ENCODE data around the gene IRF2BPL. TPM values are rescaled to one million over a fixed set of nuclear protein-coding genes. Genes with fewer than 3 reads are reported as not detected.
A peak's percentile ranks its signal among the peaks of the same experiment; 100 is the strongest.

Gene IRF2BPL
- total RNA-seq, 2 experiments from 2014 or later, result 34.5 to 35.6 TPM

- H3K27me3 Mint-ChIP-seq (ENCODE audit: low read depth), result peaks cover 4% of the 10 kb centered on the region
- no peaks in the 10 kb centered on the region for H3K36me3 Mint-ChIP-seq (ENCODE audit: low read depth)
- DNase-seq (no peak), ATAC-seq (no peak)
- CTCF ChIA-PET, result no interaction called here
- H3K4me1 Mint-ChIP-seq (ENCODE audit: low read depth), result peaks cover 19% of the 10 kb centered on the region
- H3K4me3 Mint-ChIP-seq, result no peak overlapping the region
- POLR2A ChIA-PET, result interaction anchor here (0.5 to 0.6 kb wide), 2 partner anchors 44 to 188 kb away, joined by 3 read pairs; no protein-coding TSS in a partner anchor
- no peaks in the 10 kb centered on the region for H3K9me3 Mint-ChIP-seq (ENCODE audit: insufficient read depth)
- H3K27ac Mint-ChIP-seq, result no peak overlapping the region
These were observed 22.4 kb downstream of the IRF2BPL start for GRCh38 chr14:77006132-77006531.

DNA sequence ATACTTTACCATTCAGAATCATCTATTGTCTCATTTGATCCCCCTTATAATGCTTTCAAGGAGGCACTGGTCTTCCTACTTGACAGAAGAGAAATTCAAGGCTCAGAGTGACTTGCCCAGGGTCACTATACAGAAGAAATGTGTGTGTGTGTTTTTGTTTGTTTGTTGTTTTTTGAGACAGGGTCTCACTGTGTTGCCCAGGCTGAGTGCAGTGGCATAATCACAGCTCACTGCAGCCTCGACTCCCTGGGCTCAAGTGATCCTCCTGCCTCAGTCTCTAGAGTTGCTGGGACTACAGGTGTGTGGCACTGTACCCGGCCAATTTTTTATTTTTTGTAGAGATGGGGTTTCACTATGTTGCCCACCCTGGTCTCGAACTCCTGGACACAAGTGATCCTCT, 22.9 kb downstream of the IRF2BPL start:
- Mint-ChIP-seq H3K4me1 (ENCODE audit: low read depth) (peaks cover 25% of the 10 kb centered on the region), H3K36me3 (ENCODE audit: low read depth) (no peaks in the 10 kb centered on the region), H3K9me3 (ENCODE audit: insufficient read depth) (no peaks in the 10 kb centered on the region), H3K27me3 (ENCODE audit: low read depth) (peaks cover 4% of the 10 kb centered on the region), H3K27ac (no peak overlapping the region), H3K4me3 (no peak overlapping the region)
- ChIA-PET POLR2A (interaction anchor here (0.5 kb wide), 1 partner anchor 44 kb away, joined by 3 read pairs; no protein-coding TSS in a partner anchor), CTCF (no interaction called here)
- no peak for ATAC-seq
- no peak for DNase-seq

GRCh38 chr14:77004711-77005460, 23.6 kb downstream of the IRF2BPL start:
- no peaks in the 10 kb centered on the region for H3K36me3 Mint-ChIP-seq (ENCODE audit: low read depth)
- no peak for DNase-seq
- ATAC-seq, result no peak
- H3K27me3 Mint-ChIP-seq (ENCODE audit: low read depth), result peaks cover 3% of the 10 kb centered on the region
- no peak overlapping the region for H3K4me3 Mint-ChIP-seq
- H3K4me1 Mint-ChIP-seq (ENCODE audit: low read depth), result peaks cover 30% of the 10 kb centered on the region
- POLR2A ChIA-PET, result no interaction called here
- no peaks in the 10 kb centered on the region for H3K9me3 Mint-ChIP-seq (ENCODE audit: insufficient read depth)
- no peak overlapping the region for H3K27ac Mint-ChIP-seq
- CTCF ChIA-PET, result no interaction called here

- ChIA-PET CTCF (no interaction called here), POLR2A (no interaction called here)
- no peaks in the 10 kb centered on the region for H3K9me3 Mint-ChIP-seq (ENCODE audit: insufficient read depth)
- H3K4me1 Mint-ChIP-seq (ENCODE audit: low read depth), result peaks cover 31% of the 10 kb centered on the region
- H3K4me3 Mint-ChIP-seq, result no peak overlapping the region
- DNase-seq, result no peak
- peak overlapping the region; percentile 65 for H3K27ac Mint-ChIP-seq
- H3K36me3 Mint-ChIP-seq (ENCODE audit: low read depth), result no peaks in the 10 kb centered on the region
- ATAC-seq, result no peak
- peaks cover 2% of the 10 kb centered on the region for H3K27me3 Mint-ChIP-seq (ENCODE audit: low read depth)
These were observed 24.4 kb downstream of the IRF2BPL start for GRCh38 chr14:77003960-77004710.

DNA sequence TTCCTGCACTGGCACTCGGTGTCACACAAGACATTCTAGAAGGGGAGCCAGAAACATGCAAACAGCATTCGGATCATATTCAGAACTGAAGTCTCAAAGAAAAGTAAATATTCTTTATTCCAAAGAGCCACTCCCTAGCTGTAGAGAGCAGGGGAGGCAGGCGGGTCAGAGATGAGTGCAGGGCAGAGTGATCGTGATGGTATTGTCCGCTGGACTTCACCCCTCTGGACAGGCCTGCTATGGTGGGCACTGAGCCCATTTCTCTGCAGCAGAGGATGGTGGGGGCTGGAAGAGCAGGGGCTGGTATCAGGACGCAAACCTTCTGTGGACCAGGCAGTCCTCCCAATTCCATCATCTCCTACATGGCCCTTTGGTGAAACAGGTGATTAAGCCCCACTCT, 25.6 kb downstream of the IRF2BPL start:
- POLR2A ChIA-PET, result no interaction called here

DNA sequence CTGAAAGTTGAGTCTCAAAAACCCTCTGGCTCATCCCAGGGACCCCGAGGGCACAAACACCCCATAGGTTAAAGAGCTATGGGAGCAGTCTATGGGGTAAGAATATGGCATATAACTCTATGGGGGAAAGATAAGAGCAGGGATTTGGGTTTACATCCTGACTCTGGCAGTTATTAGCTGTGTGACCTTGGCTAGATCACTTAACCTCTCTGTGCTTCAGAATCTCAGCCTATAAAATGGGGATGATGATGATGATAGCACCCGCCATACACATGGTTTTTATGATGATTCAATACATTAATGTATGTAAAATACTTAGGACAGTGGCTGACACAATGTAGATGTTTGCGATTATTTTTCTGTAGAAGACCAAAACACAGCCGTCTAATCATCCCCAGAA, 26.2 kb downstream of the IRF2BPL start:
- no peak overlapping the region for H3K27ac Mint-ChIP-seq
- no peaks in the 10 kb centered on the region for H3K36me3 Mint-ChIP-seq (ENCODE audit: low read depth)
- peaks cover 35% of the 10 kb centered on the region for H3K4me1 Mint-ChIP-seq (ENCODE audit: low read depth)
- ATAC-seq (no peak), DNase-seq (no peak)
- H3K4me3 Mint-ChIP-seq, result no peak overlapping the region
- no peaks in the 10 kb centered on the region for H3K9me3 Mint-ChIP-seq (ENCODE audit: insufficient read depth)
- POLR2A ChIA-PET, result interaction anchor here (0.5 to 0.6 kb wide), 2 partner anchors 33 to 40 kb away, joined by 3 to 5 read pairs; no protein-coding TSS in a partner anchor
- CTCF ChIA-PET, result interaction anchor here (0.6 kb wide), 1 partner anchor 51 kb away, joined by 3 read pairs; no protein-coding TSS in a partner anchor
- H3K27me3 Mint-ChIP-seq (ENCODE audit: low read depth), result peaks cover 2% of the 10 kb centered on the region

More for the DNA sequence above, 25.6 kb downstream of the IRF2BPL start:
- no peaks in the 10 kb centered on the region for H3K9me3 Mint-ChIP-seq (ENCODE audit: insufficient read depth)
- CTCF ChIA-PET, result no interaction called here
- peaks cover 31% of the 10 kb centered on the region for H3K4me1 Mint-ChIP-seq (ENCODE audit: low read depth)
- H3K36me3 Mint-ChIP-seq (ENCODE audit: low read depth), result no peaks in the 10 kb centered on the region
- H3K27me3 Mint-ChIP-seq (ENCODE audit: low read depth), result peaks cover 2% of the 10 kb centered on the region
- no peak for DNase-seq
- H3K27ac Mint-ChIP-seq, result no peak overlapping the region
- ATAC-seq, result no peak
- no peak overlapping the region for H3K4me3 Mint-ChIP-seq

DNA sequence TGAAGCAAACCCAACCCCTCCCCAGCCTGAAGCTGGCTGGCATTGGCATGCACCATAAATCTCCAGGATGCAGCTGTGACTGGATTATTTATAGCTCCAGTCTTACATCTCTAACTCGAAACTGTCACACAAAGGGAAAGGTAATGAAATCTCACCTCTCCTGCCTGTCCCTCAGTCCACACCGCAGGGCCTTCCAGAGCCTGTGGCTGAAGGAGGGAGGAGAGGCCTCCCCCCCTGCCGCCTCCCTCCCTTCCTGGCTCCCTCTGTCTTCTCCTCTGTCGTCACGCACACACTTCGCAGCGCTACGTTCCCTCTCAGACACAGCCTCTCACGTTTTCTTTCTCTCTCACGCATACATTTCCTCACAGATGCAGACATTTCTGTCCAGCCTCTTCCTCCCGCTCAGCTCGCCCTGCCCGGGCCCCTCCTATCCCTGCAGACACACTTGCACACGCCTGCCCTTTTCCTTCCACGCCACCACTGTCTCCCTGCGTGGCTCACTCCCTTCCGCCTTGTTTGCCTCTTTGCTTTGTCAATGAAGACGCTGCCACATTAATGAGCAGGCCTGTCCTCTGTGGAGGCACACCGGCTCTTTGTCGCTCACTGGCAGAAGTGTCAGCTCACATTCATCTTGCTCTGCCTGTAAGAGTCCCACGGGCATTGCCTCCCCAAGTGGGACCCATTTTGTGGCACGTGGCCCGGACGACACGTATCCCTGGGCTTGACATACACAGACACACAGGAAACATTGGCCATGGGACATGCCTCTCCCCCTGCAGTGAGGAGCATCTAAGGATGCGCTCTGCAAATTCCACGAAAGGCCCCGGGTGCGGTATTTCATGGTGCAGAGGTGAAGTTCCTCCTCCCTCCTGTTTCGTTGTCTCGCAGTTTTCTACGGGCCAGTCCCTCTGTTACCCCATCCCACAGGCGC, 27.9 kb downstream of the IRF2BPL start:
- ATAC-seq, result peak; percentile 76
- peak overlapping the region; percentile 80 for H3K27ac Mint-ChIP-seq
- H3K4me1 Mint-ChIP-seq (ENCODE audit: low read depth), result peaks cover 36% of the 10 kb centered on the region
- no peaks in the 10 kb centered on the region for H3K36me3 Mint-ChIP-seq (ENCODE audit: low read depth)
- no peak overlapping the region for H3K4me3 Mint-ChIP-seq
- H3K27me3 Mint-ChIP-seq (ENCODE audit: low read depth), result peaks cover 2% of the 10 kb centered on the region
- no peaks in the 10 kb centered on the region for H3K9me3 Mint-ChIP-seq (ENCODE audit: insufficient read depth)
- ChIA-PET POLR2A (interaction anchor here (0.5 kb wide), 1 partner anchor 33 kb away, joined by 3 read pairs; no protein-coding TSS in a partner anchor), CTCF (no interaction called here)
- peak; percentile 48 for DNase-seq

DNA sequence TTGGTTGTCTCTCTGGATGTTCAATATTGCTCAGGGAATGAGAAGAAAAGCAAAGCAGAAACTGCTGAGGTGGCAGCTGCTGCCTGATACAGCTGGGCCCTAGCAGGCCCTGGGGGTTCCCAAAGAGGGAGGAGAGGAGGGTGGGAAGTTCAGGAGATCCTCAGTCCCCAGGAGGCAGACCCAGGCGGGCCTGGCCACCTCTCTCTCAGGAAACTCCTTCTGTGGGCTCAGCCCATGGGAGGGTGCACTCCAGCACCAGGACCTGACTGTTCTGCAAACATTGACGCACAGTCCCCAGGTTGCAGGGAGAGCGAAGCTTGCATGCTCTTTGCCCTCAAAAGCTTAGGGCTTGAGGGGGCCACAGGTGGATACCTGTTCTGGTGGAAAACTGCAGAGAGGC, 29.6 kb downstream of the IRF2BPL start:
- H3K4me3 Mint-ChIP-seq, result no peak overlapping the region
- no peaks in the 10 kb centered on the region for H3K9me3 Mint-ChIP-seq (ENCODE audit: insufficient read depth)
- ChIA-PET CTCF (interaction anchor here (1.8 kb wide), 1 partner anchor 72 kb away, joined by 4 read pairs; no protein-coding TSS in a partner anchor), POLR2A (no interaction called here)
- peaks cover 2% of the 10 kb centered on the region for H3K27me3 Mint-ChIP-seq (ENCODE audit: low read depth)
- DNase-seq (no peak), ATAC-seq (no peak)
- no peaks in the 10 kb centered on the region for H3K36me3 Mint-ChIP-seq (ENCODE audit: low read depth)
- peak overlapping the region; percentile 24 for H3K27ac Mint-ChIP-seq
- peaks cover 23% of the 10 kb centered on the region for H3K4me1 Mint-ChIP-seq (ENCODE audit: low read depth)

GRCh38 chr14:76997257-76997970, 31.1 kb downstream of the IRF2BPL start:
- no peak for DNase-seq
- Mint-ChIP-seq H3K27me3 (ENCODE audit: low read depth) (peaks cover 2% of the 10 kb centered on the region), H3K4me1 (ENCODE audit: low read depth) (peaks cover 22% of the 10 kb centered on the region), H3K27ac (peak overlapping the region; percentile 52), H3K9me3 (ENCODE audit: insufficient read depth) (no peaks in the 10 kb centered on the region), H3K4me3 (no peak overlapping the region), H3K36me3 (ENCODE audit: low read depth) (no peaks in the 10 kb centered on the region)
- CTCF ChIA-PET, result interaction anchor here (0.6 to 1.8 kb wide), 2 partner anchors 30 to 73 kb away, joined by 3 to 4 read pairs; no protein-coding TSS in a partner anchor
- no peak for ATAC-seq
- POLR2A ChIA-PET, result interaction anchor here (0.7 kb wide), 1 partner anchor 42 kb away, joined by 3 read pairs; no protein-coding TSS in a partner anchor

GRCh38 chr14:76996563-76997146, 31.9 kb downstream of the IRF2BPL start:
- POLR2A ChIA-PET, result no interaction called here
- H3K27me3 Mint-ChIP-seq (ENCODE audit: low read depth), result no peaks in the 10 kb centered on the region
- no peak overlapping the region for H3K27ac Mint-ChIP-seq
- CTCF ChIA-PET, result interaction anchor here (0.6 kb wide), 1 partner anchor 58 kb away, joined by 4 read pairs; no protein-coding TSS in a partner anchor
- H3K4me1 Mint-ChIP-seq (ENCODE audit: low read depth), result peaks cover 22% of the 10 kb centered on the region
- H3K9me3 Mint-ChIP-seq (ENCODE audit: insufficient read depth), result no peaks in the 10 kb centered on the region
- ATAC-seq (no peak), DNase-seq (no peak)
- no peak overlapping the region for H3K4me3 Mint-ChIP-seq
- H3K36me3 Mint-ChIP-seq (ENCODE audit: low read depth), result no peaks in the 10 kb centered on the region

Data from activated CD8-positive, alpha-beta T cell treated with anti-CD3 and anti-CD28 coated beads, Interleukin-2, amount 10 ng/mL, durations not matched to agents 7 days and 5 days (primary cell).